Measurements from ENCODE around the gene CPLANE2.

DNA sequence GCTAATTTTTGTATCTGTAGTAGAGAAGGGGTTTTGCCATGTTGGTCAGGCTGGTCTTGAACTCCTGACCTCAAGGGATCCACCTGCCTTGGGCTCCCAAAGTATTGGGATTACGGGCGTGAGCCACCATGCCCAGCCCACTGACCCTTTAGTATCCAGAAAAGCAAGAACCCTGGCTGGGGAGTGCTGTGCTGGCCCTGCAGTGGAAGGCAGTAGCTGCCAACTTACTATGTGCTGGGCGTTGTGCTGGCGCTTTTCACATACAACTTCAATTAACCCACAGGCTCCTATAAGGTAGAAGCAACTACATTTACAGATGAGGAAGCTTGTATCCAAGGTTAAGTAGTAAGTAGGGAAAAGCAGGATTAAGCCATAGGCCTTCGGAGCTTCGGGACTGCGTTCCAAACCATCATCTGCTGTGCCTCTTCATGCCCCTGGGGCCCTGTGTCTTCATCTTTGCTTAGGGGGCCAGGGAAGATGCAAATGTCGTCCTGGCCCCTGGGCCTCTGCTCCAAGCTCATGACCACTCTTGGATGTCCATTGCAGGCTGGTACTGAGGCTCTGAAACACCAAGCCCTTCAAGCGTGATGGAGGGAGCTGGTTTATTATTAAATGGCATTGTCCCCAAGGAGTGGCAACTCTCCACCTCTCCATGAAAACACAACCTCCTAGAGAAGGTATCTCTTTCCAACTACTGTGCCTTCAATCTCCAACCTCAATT is 8.7 kb upstream of the CPLANE2 start:
- TF ChIP-seq EZH2 (IDR thresholded peaks at IDR 0.05; ENCODE audit: low read depth) = no peak
- TF ChIP-seq CTCF (conservative IDR thresholded peaks at IDR 0.05) = no peak
